Esophagus squamous epithelium (tissue), 5 donors: ENCODE measurements around the gene MVK. TPM values are rescaled to one million over a fixed set of nuclear protein-coding genes. Genes with fewer than 3 reads are reported as not detected.

Experiments used
- DNase-seq: peaks from one replicate; lab custom pipeline; 2025; lab: John Stamatoyannopoulos, UW
- H3K27ac ChIP-seq, 4 donors: fragments of 200-600 bp; sonication (generic); one replicate each; pipeline ENCODE4 v1.5.1; 2016 to 2019; ENCODE audit warnings: mild to moderate bottlenecking in 1 of 4
- H3K27me3 ChIP-seq, 4 donors: fragments of 200-600 bp; sonication (generic); 1 replicate in 3 of 4; 2 replicates in 1 of 4; pipeline versions ENCODE4 v1.5.1 to v1.6.0; 2017 to 2021; ENCODE audit warnings: antibody characterized with exemption in 1 of 4
- H3K36me3 ChIP-seq, 3 donors: fragments of 200-600 bp; sonication (generic); one replicate each; pipeline ENCODE4 v1.5.1; 2016 to 2019
- H3K4me1 ChIP-seq, 3 donors: fragments of 200-600 bp; sonication (generic); one replicate each; pipeline ENCODE4 v1.5.1; 2017 to 2019
- H3K4me3 ChIP-seq, 4 donors: fragments of 200-600 bp; sonication (generic); 1 replicate in 3 of 4; 2 replicates in 1 of 4; pipeline ENCODE4 v1.5.1; 2016 to 2019; ENCODE audit warnings: mild to moderate bottlenecking in 2 of 4, moderate library complexity in 1 of 4
- H3K9me3 ChIP-seq, 3 donors: fragments of 200-600 bp; sonication (generic); one replicate each; pipeline ENCODE4 v1.5.1; 2016 to 2019
- CTCF ChIP-seq, 6 experiments: fragments of 450-650 bp in 4 of 6; fragments of 200-600 bp in 2 of 6; sonication (generic) in 2 of 6; IDR thresholded peaks; one replicate each; pipeline ENCODE4 v1.5.1; 2016 to 2019; ENCODE audit warnings: antibody characterized with exemption in 6 of 6, mild to moderate bottlenecking in 4 of 6, moderate library complexity in 4 of 6
- POLR2A ChIP-seq, 4 donors: fragments of 450-650 bp; IDR thresholded peaks; one replicate each; pipeline ENCODE4 v1.6.1; 2017; ENCODE audit warnings: antibody characterized with exemption in 4 of 4, mild to moderate bottlenecking in 4 of 4, moderate library complexity in 3 of 4
- WGBS, 2 donors: methylation state at CpG; one replicate each; pipeline ENCODE4 v1.1.5; 2018; 5-methylcytosine and 5-hydroxymethylcytosine counted together
- intact Hi-C: fragments of 100-400 bp; cut with DNase I; formaldehyde crosslinking; loops from one replicate; pipeline ENCODE4 v1.15.0; 2022
- total RNA-seq, 4 donors: library from RNA; depleted of rRNA; stranded (reverse); fragments of >200 nt; gene quantifications; one replicate each; pipeline ENCODE4 v1.1.0, GENCODE V29; 2016
- donor health status: DM: yes; HTN: yes; CAD: no.

The MVK gene
- total RNA-seq, 4 donors from 2014 or later: 38.9 to 62.6 (median 46.4) TPM

GRCh38 chr12:109592195-109592904, 18.8 kb downstream of the MVK start:
- no peaks in the 10 kb centered on the region for H3K9me3 ChIP-seq
- TF ChIP-seq CTCF (IDR thresholded peaks at IDR 0.05) (no peak), POLR2A (IDR thresholded peaks at IDR 0.05) (no peak)
- intact Hi-C loops: no loop called here
- H3K36me3 ChIP-seq: peaks cover 4 to 100% (median 13%) of the 10 kb centered on the region in 3 donors
- H3K27ac ChIP-seq: no peak overlapping the region
- H3K27me3 ChIP-seq: no peaks in the 10 kb centered on the region
- peaks cover 0 to 3% (median under 1%) of the 10 kb centered on the region in 3 donors for H3K4me1 ChIP-seq
- 90 to 94% methylated on average over 15 to 16 of the region's 19 CpGs for WGBS, 2 donors
- DNase-seq: no peak
- no peak overlapping the region for H3K4me3 ChIP-seq

DNA sequence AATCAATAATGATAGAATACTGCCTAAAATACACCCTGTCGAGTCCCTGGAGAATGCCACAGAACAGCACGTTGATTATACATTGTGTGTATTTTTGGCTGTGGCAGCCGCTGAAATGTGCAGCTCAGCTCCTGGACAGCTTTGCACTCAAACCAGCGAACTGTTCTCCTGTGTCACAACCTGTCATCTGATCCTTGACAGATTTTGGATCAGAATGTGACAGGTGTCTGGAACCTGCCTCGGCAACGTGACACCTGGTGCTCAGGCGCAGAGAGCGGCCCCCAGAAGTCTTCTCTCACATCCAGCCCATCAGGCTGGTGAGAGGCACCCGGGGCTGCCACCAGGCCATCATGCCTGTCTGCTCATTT, 19.3 kb downstream of the MVK start:
- Histone ChIP-seq H3K4me1 (peaks cover 5 to 8% (median 6%) of the 10 kb centered on the region in 3 donors), H3K36me3 (peaks cover 4 to 95% (median 9%) of the 10 kb centered on the region in 3 donors), H3K4me3 (no peak overlapping the region), H3K27ac (no peak overlapping the region), H3K9me3 (no peaks in the 10 kb centered on the region), H3K27me3 (no peaks in the 10 kb centered on the region)
- intact Hi-C loops: no loop called here
- no peak for DNase-seq
- no peak for TF ChIP-seq POLR2A (IDR thresholded peaks at IDR 0.05)
- no peak for TF ChIP-seq CTCF (IDR thresholded peaks at IDR 0.05)
- 89 to 91% methylated on average over 8 to 9 of the region's 9 CpGs for WGBS, 2 donors

GRCh38 chr12:109594556-109595317, 21.1 kb downstream of the MVK start:
- H3K27me3 ChIP-seq: no peaks in the 10 kb centered on the region
- TF ChIP-seq CTCF (IDR thresholded peaks at IDR 0.05) (no peak), POLR2A (IDR thresholded peaks at IDR 0.05) (no peak)
- no peaks in the 10 kb centered on the region for H3K9me3 ChIP-seq
- H3K4me3 ChIP-seq: no peak overlapping the region
- WGBS, 2 donors: 60 to 79% methylated on average over 1 to 5 of the region's 15 CpGs
- H3K4me1 ChIP-seq: peaks cover 7 to 11% (median 7%) of the 10 kb centered on the region in 3 donors
- H3K27ac ChIP-seq: no peak overlapping the region
- no peak for DNase-seq
- intact Hi-C loops: loop anchor here (5.0 kb wide), 1 partner anchor 178 kb away; no protein-coding TSS in a partner anchor
- peaks cover 4 to 76% (median 4%) of the 10 kb centered on the region in 3 donors for H3K36me3 ChIP-seq

DNA sequence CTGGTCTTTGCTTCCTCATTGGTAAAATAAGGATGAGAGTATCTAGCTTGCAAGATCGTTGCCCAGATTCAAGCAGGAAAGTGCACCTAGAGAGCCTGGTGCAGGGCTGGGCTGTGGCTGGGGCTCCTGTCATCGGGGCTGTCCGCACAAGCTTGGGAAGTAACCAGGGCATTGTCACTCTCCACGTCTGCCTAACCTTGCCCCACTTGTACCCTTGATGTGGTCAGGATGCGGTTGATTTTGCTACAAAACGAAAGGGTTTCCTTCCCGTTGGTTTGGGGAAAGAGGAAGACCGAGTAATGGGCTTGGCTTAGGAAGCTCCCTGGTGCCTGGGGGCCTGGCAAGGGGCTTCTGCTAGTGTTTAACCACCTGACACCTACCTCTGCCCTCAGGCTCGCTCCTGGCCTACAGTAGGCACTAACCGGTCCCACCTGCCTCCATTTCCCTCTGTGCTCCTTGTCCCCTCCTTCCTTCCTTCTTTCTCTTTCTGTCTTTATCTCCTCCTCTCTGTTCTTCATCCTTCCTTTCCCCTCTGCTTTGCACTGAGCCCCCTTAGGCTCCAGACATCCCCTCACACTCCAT, 21.8 kb downstream of the MVK start:
- H3K4me3 ChIP-seq: no peak overlapping the region
- intact Hi-C loops: loop anchor here (5.0 kb wide), 1 partner anchor 177 kb away; no protein-coding TSS in a partner anchor
- peaks cover 7 to 11% (median 7%) of the 10 kb centered on the region in 3 donors for H3K4me1 ChIP-seq
- peaks cover 4 to 70% (median 4%) of the 10 kb centered on the region in 3 donors for H3K36me3 ChIP-seq
- H3K27ac ChIP-seq: no peak overlapping the region
- 70 to 74% methylated on average over 9 of the region's 10 CpGs for WGBS, 2 donors
- no peak for TF ChIP-seq CTCF (IDR thresholded peaks at IDR 0.05)
- TF ChIP-seq POLR2A (IDR thresholded peaks at IDR 0.05): no peak
- no peaks in the 10 kb centered on the region for H3K9me3 ChIP-seq
- DNase-seq: no peak
- no peaks in the 10 kb centered on the region for H3K27me3 ChIP-seq
